Renal pelvis (tissue), 4 donors: ENCODE measurements around the gene TEAD3. TPM values are rescaled to one million over a fixed set of nuclear protein-coding genes. Genes with fewer than 3 reads are reported as not detected.
"Not testable (repeated sequence)": the region's sequence is repeated elsewhere in the genome, so short reads cannot be mapped to it uniquely, and the experiment has no call there.

Experiments used
- DNase-seq: peaks from one replicate; pipeline ENCODE4 v3.0.0-alpha.2; 2013
- polyA plus RNA-seq, 3 donors: library from polyadenylated mRNA; unstranded; fragments of 120-200 nt; gene quantifications; one replicate each; pipeline ENCODE4 v1.2.1, GENCODE V29; 2013; ENCODE audit not compliant: insufficient read length in 3 of 3

TEAD3 gene
- polyA plus RNA-seq, 3 donors = 52.8 to 62.5 (median 53.0) TPM

- DNase-seq = no peak
Measured at GRCh38 chr6:35516712-35517111, 19.8 kb upstream of the TEAD3 start.

GRCh38 chr6:35515939-35516338 lies 19.1 kb upstream of the TEAD3 start:
- not testable (repeated sequence) for DNase-seq

GRCh38 chr6:35514587-35514986 lies 17.7 kb upstream of the TEAD3 start:
- no peak for DNase-seq

DNA sequence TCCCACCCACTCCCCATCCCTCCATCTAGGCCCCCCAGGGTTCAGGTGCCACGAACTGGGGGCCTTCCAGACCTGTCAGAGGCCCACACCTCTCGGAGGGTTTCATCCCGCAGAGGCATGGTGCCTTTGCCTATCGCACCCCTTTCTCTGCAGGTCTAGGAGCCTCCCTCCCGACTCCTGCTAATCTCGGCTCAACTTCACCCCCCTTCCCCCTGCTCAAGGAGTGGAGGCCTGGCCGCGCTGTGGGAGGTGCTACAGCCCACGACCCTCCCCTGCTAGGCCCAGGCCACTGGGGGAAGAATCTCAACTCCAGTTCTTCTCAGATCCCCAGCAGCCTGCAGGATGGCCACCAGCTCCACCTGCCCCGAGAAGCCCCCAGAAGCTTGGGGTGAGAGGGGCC lies 15.9 kb upstream of the TEAD3 start, which contains the start of gene TULP1:
Gene TULP1, minus strand, starts transcription at position 157 of the 400 bp plus-strand sequence. Its CDS starts 38 bp downstream, at position 119.
- no peak for DNase-seq

DNA sequence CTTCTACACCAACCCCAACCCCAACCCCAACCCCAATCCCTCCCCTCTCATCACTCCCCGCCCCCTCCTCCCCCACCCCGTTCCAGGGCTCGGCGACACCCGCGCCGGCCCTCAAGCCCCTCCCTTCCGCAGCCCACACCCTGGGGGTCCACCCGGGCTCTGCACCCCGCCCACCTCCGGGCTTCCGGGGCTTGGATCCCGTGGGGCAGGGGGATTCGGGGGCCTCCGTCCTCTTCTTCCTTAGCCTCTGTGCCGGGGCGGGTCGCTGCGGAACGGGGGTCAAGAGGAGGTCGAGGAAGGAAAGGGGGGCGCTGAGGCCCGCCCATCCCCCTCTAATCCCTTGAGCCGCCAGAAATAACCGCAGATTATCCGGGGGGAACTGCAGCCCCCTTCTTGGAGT lies 15.1 kb upstream of the TEAD3 start:
- no peak for DNase-seq

DNA sequence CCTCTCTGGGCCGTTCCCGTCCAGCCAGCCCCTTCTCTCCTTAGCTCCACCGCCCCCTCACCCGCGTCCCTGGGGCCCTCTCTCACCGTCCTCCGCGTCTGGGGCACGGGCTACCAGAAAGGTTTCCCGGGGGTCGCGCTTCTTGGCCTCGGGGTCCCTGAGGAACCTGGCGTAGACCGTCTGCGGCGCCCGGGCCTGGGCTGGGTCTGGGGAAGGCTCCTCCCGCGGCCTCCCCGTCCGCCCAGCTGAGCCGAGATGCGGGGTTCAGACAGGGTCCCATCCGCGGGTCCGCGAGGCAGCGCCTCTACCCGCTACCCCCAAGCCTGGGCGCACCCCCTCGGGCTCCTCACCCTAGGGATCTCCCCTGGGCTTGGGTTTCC lies 14.7 kb upstream of the TEAD3 start:
- no peak for DNase-seq

DNA sequence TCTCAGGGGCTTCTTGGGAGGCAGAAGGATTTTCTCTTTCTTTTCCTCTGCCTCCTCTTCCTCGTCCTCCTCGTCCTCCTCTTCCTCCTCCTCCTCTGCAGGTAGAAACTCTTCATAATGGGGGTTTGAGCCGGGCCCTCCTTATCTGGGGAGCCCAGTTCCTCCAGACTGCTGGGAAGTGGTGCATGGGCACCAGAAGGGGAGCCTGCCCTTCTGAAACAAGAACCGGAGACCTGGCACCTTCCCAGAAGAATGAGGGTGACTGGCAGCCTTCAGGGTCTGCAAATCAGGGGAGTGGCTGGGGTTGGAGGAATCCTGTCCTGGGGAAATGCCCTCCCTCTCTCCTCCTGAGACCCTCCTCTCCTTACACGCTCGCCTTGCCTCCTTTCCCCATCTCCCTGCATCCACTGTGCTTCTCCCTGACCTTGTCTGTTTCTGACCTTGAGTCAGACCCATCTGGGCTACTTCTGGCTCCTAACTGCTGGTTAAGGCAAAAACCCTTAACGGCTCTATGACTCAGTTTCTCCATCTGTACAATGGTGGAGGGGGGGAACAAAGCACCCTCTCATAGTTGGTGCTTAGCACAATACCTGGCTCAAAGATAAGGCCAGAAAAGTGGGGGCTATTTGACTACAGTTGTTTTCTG lies 14.2 kb upstream of the TEAD3 start:
- no peak for DNase-seq

DNA sequence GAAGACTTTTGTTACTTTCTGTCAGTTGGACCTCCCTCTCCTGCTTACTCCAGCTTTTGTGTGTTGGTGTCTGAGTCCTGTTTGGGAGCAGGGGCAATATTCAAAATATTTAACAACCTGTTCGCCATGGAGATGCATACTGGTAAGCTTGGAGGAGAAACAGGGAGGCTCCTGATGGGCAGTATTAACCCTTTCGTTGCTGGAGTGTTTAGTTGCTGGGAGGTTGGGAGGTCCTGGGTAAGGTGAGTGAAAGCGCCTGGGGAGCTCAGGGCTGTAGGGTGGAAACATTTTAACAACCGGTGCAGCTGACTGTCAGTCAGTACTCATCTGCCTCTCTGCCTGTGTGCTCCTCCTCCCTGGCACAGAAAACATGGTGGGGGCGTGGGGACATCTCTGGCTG lies 11.7 kb upstream of the TEAD3 start:
- DNase-seq = no peak

DNA sequence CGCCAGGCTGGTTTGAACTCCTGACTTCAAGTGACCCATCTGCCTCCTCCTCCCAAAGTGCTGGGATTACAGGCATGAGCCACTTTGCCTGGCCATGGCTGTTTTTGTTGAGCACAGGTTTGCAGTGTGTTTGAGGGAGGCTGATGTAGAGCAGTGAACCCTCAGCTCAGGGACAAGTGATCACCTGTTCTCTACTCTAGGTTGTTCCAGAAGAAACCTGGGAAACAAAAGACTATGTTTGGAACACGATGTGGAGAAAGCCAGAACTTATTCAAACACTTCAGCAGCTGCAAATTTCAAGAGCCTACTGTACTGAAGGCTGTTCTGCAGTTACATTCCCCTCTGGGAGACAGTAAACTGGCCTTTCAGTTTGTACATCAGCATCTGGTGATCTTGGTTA lies 11.1 kb upstream of the TEAD3 start:
- DNase-seq = no peak

- no peak for DNase-seq
Measured at GRCh38 chr6:35507221-35507620, 10.3 kb upstream of the TEAD3 start.

DNA sequence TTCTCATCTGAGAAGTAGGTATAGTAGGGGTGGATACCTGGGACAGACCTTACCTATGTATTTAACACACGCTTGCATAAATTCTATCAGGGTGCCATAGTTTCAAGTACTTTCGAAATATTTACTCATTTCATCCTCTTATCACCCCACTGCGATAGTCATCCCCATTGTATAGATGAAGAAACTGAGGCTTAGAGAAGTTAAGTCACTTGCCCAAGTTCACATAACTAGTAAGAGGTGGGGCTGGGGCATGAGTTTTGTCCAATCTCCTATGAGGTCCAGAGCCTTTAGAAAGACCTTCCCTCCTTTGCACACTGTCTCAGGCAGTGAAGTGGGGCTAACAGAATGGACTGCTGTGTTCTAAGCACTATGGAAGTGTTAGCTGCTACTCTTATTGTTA lies 9.7 kb upstream of the TEAD3 start:
- DNase-seq = no peak

DNA sequence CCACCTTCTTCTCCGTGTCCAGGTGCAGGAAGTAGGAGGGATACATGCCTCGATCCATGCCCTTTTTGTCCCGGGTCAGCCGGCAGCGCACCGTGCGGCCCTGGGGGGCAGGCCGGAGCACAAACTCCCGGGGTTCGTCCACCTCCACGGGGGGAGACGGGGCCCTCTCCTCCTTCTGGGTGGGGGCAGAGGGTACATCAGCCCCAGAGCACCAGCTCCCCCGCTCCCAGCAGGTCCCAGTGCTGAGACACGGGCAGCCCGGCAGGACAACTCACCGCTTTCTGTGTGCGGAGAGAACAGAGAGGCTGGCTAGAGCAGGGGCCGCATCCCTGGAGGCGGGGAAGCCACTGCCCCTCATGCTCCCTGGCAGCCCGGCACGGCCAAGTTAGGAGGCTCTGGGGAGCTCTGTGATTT lies 9.1 kb upstream of the TEAD3 start:
- no peak for DNase-seq

- no peak for DNase-seq
Measured at GRCh38 chr6:35503534-35503933, 6.7 kb upstream of the TEAD3 start.

GRCh38 chr6:35501784-35502183 lies 4.9 kb upstream of the TEAD3 start:
- no peak for DNase-seq

GRCh38 chr6:35500782-35501181 lies 3.9 kb upstream of the TEAD3 start:
- DNase-seq = no peak

- no peak for DNase-seq
Measured at GRCh38 chr6:35499372-35499771, 2.5 kb upstream of the TEAD3 start.

DNA sequence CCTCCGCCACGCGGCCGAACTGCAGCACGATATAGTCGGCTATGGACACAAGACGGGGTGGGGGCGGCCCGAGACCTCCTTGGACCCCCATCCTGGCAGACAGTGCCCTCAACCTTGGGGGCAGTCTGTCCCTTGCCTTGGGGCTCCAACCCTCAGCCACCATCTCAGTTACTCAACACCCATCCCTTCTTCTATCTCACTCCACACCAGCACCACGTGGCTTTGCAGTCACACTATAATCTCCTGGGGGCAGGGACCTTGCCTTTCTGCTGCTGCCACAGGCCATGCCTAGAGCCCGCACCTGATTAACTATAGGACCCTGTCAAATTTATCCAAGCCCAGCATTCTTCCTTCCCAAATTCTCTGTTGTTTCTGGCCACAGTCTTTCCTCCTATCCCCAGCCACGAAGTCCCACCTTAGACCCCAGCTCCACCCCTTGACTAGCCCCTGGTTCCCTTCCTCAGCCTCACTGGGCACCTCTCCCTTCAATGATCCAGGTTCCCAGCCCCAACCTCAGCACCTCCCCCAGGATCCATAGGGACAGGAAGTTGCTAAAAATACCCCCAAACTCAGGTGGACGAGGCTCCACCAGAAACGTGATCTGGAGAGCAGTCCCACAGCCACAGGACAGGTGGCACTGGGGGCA lies 1.7 kb upstream of the TEAD3 start:
- DNase-seq = no peak

DNA sequence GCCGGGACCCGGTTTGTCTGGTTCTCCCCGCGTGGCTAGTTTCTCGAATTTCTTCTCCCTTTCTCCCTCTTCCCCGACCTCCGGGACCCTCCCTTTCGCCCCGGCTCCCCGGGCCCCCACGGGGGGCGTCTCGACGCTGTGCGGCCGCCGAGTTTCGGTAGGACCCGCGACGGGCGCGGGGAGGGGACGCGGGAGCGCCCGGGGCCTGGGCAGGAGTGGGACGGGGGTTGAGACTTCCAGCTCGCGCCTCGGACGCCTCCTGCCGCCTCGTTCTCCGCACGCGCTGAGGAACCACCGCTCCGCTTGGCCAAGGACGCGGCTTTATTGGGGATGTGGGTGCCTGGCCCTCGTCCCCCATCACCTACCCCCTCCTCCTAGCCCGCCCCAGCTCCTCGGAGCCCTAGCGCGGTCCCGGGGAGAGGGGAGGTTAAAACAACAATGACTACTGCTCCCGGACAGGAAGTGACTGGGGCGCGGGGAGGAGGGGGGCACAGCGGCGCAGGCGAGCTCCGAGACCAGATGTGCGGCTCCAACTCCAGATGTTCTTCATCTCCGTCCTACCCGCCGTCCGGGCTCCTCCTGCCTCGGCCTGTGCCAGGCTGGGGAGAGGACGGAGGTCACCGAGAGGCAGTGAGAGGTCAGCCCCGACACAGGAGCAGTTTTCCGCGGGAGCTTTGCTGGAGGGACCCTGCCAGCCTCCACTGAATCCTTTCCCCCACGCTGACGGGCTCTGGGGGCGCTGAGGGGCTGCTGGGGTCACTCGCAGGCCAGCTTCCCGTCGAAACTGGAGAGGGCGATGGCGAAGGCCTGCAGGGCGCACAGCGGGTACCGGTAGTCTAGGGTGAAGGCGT lies 917 bp upstream of the TEAD3 start:
- peak; percentile 86 for DNase-seq

GRCh38 chr6:35496036-35496840 lies 641 bp downstream of the TEAD3 start:
- no peak for DNase-seq

DNA sequence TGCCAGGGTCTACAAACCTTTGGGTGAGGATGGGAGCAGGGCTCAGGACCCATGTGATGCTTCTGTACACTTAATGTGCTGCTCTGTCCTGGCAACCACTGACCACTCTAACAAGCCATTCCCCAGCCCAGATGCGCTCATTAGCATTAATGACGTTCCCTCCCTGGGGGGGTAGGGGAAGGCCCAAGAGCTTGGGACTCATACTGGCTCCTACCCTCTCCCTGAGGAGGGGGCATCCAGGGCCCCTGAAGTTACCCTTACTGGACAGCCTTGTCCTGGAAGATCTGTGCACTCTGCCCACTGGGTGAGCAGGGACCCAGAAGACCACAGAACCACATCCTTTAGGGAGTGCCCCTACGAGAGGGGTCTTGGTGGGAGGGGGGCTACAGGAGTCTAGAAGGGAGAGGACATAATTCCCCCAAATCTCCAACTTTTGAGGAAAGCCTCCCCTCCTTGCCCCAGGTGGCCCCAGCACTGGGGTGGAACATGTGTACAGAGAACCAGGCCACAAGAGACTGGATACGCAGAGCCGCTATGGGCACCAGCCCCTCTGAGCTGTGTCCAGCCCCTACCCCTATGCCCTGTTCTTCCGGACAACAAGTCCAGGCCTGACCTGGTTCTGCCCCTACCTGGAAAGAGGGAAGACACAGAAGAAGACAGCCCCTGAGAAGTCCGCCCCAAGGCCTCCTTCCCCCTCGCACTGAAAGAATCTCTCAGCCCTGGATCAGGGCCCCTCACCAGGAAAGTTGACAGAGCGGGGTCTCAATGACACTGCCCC lies 1.4 kb downstream of the TEAD3 start:
- no peak for DNase-seq

DNA sequence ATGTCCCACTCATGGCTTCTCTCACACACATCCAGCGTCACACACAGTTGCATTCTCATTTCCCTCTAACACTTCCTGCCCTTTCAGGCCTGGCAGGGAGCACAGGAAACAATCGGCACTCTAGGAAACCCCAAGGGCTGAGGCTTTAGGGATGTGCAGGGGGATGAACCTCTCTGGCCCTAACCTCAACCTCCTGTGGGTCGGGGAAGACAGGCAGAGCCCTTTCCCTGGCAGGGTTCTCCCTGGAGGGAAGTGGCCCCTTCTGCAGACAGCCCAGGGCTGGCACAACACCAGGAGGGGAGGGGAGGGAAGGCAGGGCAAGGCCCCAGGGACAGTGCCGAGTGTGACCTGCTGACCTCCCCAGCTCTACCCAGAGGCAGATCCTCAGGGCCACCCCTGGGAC lies 2.7 kb downstream of the TEAD3 start:
- DNase-seq = no peak
